Measurements from ENCODE around the gene ZNF236. TPM values are rescaled to one million over a fixed set of nuclear protein-coding genes. Genes with fewer than 3 reads are reported as not detected.

Gene ZNF236
- polyA plus RNA-seq, 10 donors = 4.8 to 9.0 (median 6.5) TPM

GRCh38 chr18:76857476-76857875 is 35.1 kb downstream of the ZNF236 start:
- no peak for DNase-seq

GRCh38 chr18:76859474-76860339 is 37.4 kb downstream of the ZNF236 start:
- no peak for DNase-seq

- no peak for DNase-seq
These were observed 38.1 kb downstream of the ZNF236 start for GRCh38 chr18:76860411-76860810.

- no peak for DNase-seq
These were observed 44.3 kb downstream of the ZNF236 start for GRCh38 chr18:76866666-76867065.

- no peak for DNase-seq
These were observed 51.0 kb downstream of the ZNF236 start for GRCh38 chr18:76873311-76873710.

- no peak for DNase-seq
These were observed 51.4 kb downstream of the ZNF236 start for GRCh38 chr18:76873713-76874112.

- DNase-seq = no peak
These were observed 52.5 kb downstream of the ZNF236 start for GRCh38 chr18:76874642-76875389.

GRCh38 chr18:76875390-76876325 is 53.3 kb downstream of the ZNF236 start:
- DNase-seq = peak; percentile 12 to 54 (median 42)

- DNase-seq = no peak
These were observed 56.1 kb downstream of the ZNF236 start for GRCh38 chr18:76878426-76878825.

GRCh38 chr18:76880026-76880425 is 57.7 kb downstream of the ZNF236 start:
- no peak for DNase-seq

GRCh38 chr18:76881744-76882143 is 59.4 kb downstream of the ZNF236 start:
- DNase-seq = no peak

- DNase-seq = no peak
These were observed 59.8 kb downstream of the ZNF236 start for GRCh38 chr18:76882146-76882545.

- DNase-seq = no peak
These were observed 62.6 kb downstream of the ZNF236 start for GRCh38 chr18:76885001-76885400.

- DNase-seq = no peak
These were observed 63.8 kb downstream of the ZNF236 start for GRCh38 chr18:76886112-76886511.

- DNase-seq = no peak
These were observed 66.8 kb downstream of the ZNF236 start for GRCh38 chr18:76889091-76889699.

- DNase-seq = no peak
These were observed 70.5 kb downstream of the ZNF236 start for GRCh38 chr18:76892832-76893231.

- DNase-seq = no peak
These were observed 72.4 kb downstream of the ZNF236 start for GRCh38 chr18:76894566-76895346.

GRCh38 chr18:76895498-76895897 is 73.1 kb downstream of the ZNF236 start:
- no peak for DNase-seq

GRCh38 chr18:76896677-76897076 is 74.3 kb downstream of the ZNF236 start:
- no peak for DNase-seq

- no peak for DNase-seq
These were observed 74.9 kb downstream of the ZNF236 start for GRCh38 chr18:76897257-76897656.

- DNase-seq = no peak
These were observed 81.0 kb downstream of the ZNF236 start for GRCh38 chr18:76903386-76903785.

Data from muscle of back (tissue), 11 donors.